Measurements from ENCODE around the gene INTS4.

DNA sequence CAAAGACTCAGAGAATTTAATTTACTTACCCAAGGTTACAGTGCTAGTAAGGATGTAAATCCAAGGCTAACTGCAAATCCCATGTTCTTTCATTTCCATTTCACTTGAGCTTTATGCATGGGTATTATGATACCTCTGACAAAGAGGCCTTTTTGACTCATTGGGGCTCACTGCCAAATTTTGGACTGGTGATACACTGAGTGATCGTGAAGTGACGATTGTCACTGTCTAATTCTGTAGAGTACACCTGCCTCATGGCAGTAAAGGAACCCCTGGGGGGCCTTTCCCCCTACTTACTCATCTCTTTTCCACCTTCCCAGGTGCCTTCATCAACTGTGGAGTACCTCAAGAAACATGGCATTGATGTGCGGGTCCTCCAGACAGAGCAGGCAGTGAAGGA lies 122.6 kb downstream of the INTS4 start:
- TF ChIP-seq, protein P1, sequence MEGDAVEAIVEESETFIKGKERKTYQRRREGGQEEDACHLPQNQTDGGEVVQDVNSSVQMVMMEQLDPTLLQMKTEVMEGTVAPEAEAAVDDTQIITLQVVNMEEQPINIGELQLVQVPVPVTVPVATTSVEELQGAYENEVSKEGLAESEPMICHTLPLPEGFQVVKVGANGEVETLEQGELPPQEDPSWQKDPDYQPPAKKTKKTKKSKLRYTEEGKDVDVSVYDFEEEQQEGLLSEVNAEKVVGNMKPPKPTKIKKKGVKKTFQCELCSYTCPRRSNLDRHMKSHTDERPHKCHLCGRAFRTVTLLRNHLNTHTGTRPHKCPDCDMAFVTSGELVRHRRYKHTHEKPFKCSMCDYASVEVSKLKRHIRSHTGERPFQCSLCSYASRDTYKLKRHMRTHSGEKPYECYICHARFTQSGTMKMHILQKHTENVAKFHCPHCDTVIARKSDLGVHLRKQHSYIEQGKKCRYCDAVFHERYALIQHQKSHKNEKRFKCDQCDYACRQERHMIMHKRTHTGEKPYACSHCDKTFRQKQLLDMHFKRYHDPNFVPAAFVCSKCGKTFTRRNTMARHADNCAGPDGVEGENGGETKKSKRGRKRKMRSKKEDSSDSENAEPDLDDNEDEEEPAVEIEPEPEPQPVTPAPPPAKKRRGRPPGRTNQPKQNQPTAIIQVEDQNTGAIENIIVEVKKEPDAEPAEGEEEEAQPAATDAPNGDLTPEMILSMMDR (IDR thresholded peaks at IDR 0.05; ENCODE audit: insufficient read depth, low read length, poor library complexity, severe bottlenecking), result no peak
- no peak for TF ChIP-seq EZH2phosphoT487 (conservative IDR thresholded peaks at IDR 0.05; ENCODE audit: low read length)

All from SU-DHL-6 (cell line).